ENCODE results near the gene GSN. TPM values are rescaled to one million over a fixed set of nuclear protein-coding genes. Genes with fewer than 3 reads are reported as not detected.

Gene GSN
- total RNA-seq, 1 donor = 253 TPM

- DNase-seq (ENCODE audit: low read depth) = peak; percentile 22
- no peak for TF ChIP-seq CTCF (IDR thresholded peaks at IDR 0.05; ENCODE audit: insufficient read depth, low read length)
- H3K4me3 ChIP-seq (ENCODE audit: low read depth, low read length) = no peak overlapping the region
Measured at GRCh38 chr9:121275781-121276658, 8.1 kb downstream of the GSN start.

GRCh38 chr9:121277026-121277425 lies 9.1 kb downstream of the GSN start:
- no peak overlapping the region for H3K4me3 ChIP-seq (ENCODE audit: low read depth, low read length)
- DNase-seq (ENCODE audit: low read depth) = no peak
- TF ChIP-seq CTCF (IDR thresholded peaks at IDR 0.05; ENCODE audit: insufficient read depth, low read length) = no peak

- peak; percentile 64 for DNase-seq (ENCODE audit: low read depth)
- peak overlapping the region; percentile 40 for H3K4me3 ChIP-seq (ENCODE audit: low read depth, low read length)
- no peak for TF ChIP-seq CTCF (IDR thresholded peaks at IDR 0.05; ENCODE audit: insufficient read depth, low read length)
Measured at GRCh38 chr9:121277518-121278295, 9.7 kb downstream of the GSN start.

- H3K4me3 ChIP-seq (ENCODE audit: low read depth, low read length) = peak overlapping the region; percentile 40
Measured at GRCh38 chr9:121278477-121279261, 10.7 kb downstream of the GSN start.

GRCh38 chr9:121279776-121280388 lies 11.9 kb downstream of the GSN start:
- no peak for DNase-seq (ENCODE audit: low read depth)
- no peak overlapping the region for H3K4me3 ChIP-seq (ENCODE audit: low read depth, low read length)
- TF ChIP-seq CTCF (IDR thresholded peaks at IDR 0.05; ENCODE audit: insufficient read depth, low read length) = no peak

More at GRCh38 chr9:121278477-121279261, 10.7 kb downstream of the GSN start:
- peak; percentile 99 for DNase-seq (ENCODE audit: low read depth)
- TF ChIP-seq CTCF (IDR thresholded peaks at IDR 0.05; ENCODE audit: insufficient read depth, low read length) = peak; percentile 86

All from fibroblast of the aortic adventitia (primary cell).